GM12872 (cell line): Measurements from ENCODE around the gene RHBDF1.

Experiments used
- TF ChIP-seq, protein P1 (sequence below): IDR thresholded peaks from 3 replicates; pipeline ENCODE4 v1.5.1; 2011; ENCODE audit warnings: low read depth, mild to moderate bottlenecking, low read length, moderate library complexity; ENCODE audit not compliant: insufficient read depth

RHBDF1 gene

DNA sequence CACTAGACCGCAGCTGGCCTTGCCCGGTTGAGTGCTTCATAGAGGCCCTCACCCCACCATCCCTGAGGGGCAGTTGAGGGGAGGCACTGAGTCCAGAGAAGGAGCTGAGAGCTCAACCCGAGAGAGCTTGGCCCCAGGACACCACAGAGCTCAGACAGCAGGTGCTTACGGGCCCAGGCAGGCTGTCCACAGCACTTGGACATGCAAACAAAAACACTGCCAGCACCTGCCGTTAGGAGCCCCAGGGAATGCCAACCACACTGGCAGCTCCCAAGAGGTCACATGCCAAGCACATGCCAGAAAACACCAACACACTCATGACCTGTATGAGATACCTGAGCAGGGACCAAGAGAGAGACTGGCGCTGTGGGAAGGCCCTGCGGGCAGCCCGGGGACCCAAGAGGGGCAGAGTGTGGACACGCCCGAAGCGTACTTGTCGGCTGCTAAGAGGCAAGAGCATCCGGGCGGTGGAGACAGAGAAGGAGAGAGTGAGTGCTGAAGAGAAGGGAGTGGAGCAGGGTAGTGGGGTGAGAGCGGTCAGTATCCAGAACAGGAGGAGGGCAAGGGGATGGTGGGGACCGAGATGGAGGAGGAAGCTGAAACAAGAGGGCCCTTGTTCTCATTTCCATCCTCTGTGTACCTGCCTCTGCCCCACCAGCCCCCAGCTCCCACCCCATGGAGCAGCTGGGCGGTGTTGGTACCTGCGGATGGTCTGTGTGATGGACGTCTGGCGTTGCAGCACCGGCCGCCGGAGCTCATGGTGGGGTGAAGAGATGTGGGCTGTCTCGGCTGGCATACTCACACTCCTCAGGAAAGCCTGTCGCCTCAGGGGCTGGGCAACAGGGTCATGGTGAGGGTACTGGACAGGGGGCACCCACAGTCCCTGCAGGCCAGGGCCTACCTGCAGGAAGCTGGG is 8.2 kb downstream of the RHBDF1 start:
- TF ChIP-seq, protein P1, sequence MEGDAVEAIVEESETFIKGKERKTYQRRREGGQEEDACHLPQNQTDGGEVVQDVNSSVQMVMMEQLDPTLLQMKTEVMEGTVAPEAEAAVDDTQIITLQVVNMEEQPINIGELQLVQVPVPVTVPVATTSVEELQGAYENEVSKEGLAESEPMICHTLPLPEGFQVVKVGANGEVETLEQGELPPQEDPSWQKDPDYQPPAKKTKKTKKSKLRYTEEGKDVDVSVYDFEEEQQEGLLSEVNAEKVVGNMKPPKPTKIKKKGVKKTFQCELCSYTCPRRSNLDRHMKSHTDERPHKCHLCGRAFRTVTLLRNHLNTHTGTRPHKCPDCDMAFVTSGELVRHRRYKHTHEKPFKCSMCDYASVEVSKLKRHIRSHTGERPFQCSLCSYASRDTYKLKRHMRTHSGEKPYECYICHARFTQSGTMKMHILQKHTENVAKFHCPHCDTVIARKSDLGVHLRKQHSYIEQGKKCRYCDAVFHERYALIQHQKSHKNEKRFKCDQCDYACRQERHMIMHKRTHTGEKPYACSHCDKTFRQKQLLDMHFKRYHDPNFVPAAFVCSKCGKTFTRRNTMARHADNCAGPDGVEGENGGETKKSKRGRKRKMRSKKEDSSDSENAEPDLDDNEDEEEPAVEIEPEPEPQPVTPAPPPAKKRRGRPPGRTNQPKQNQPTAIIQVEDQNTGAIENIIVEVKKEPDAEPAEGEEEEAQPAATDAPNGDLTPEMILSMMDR: no peak

DNA sequence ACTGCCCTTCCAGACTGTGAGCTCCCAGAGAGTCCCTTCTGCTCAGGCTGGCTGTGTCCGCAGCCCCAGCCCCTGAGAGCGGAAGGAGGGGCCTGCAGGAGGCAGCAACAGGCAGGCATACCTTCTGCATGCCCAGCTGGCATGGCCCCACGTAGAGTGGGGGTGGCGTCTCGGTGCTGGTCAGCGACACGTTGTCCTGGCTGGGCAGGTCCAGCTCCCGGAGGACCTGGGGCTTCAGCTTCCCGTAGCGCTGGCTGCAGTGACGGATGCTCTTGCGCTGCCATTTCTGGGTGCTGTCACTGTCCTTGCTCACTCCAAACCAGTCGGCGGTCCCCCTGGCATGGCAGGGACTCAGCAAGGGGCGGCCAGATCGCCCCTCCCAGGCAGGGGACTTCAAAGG is 9.0 kb downstream of the RHBDF1 start:
- TF ChIP-seq, protein P1: no peak

GRCh38 chr16:62968-63391 is 9.5 kb downstream of the RHBDF1 start:
- TF ChIP-seq, protein P1: no peak

DNA sequence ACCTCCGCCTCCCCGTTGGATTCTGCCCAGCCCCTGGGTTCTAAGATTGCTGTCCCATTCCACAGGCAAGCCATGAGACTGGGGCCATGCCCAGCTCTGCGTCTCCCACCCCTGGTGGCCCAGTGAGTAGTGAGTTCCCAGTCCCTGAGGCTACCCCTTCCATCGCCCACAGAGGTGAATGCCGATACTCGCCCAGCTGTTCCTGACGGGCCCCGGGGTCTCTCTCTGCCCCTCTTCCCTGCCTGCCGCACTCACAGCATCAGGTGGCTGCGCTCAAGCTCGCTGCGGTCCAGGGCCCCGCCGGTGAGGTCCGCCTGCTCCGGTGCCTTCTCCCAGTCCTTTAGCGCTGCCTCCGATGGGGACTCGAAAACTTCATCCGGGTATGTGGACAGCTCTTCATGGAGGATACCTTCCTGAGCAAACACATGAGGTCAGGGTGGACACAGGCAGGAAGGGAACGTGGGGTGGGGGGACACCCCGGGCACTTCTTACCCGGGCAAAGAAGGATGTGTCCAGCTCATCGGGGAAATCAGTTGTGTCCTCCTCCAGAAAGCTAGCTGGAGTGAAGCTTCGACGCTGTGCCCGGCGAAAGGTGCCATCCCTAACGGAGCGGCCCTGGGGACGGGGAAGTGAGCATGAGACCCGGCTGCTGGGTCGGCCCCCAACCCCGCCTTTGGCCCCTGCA is 10.0 kb downstream of the RHBDF1 start:
- TF ChIP-seq, protein P1: no peak

GRCh38 chr16:61879-62281 is 10.6 kb downstream of the RHBDF1 start:
- TF ChIP-seq, protein P1: no peak

GRCh38 chr16:60929-61878 is 11.2 kb downstream of the RHBDF1 start:
- TF ChIP-seq, protein P1: no peak
